HG02973 (cell line): Measurements from ENCODE around the gene SELENOS.

Experiments used
- ATAC-seq: cut with Tn5 transposase; IDR thresholded peaks from one replicate; pipeline ENCODE4 v1.9.1; 2021; ENCODE audit warnings: moderate library complexity; ENCODE audit not compliant: unreplicated experiment

SELENOS gene

DNA sequence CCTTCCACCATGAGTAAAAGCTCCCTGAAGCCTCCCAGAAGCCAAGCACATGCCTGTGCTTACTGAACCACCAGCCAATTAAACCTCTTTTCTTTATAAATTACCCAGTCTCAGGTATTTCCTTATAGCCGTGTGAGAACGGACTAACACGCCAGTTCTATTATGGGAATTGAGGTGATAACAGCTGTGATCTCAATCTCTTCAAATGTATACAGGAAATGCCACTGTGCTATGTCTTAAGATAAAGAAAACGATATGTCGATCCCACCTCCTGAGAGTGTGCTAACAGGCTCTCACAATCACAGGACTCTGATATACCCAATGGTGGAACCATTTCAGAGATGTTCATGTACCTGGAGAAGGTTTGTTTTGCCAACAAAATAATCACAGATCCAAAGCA, 51.6 kb downstream of the SELENOS start:
- no peak for ATAC-seq
